ENCODE results near the gene BPIFB3. TPM values are rescaled to one million over a fixed set of nuclear protein-coding genes. Genes with fewer than 3 reads are reported as not detected.

Gene BPIFB3
- polyA plus RNA-seq, 4 donors = not detected

GRCh38 chr20:33015700-33016580, 37.8 kb upstream of the BPIFB3 start:
- DNase-seq (ENCODE audit: low read depth in 4 of 4, low spot score in 3 of 4) = no peak

- DNase-seq (ENCODE audit: low read depth in 4 of 4, low spot score in 3 of 4) = no peak
These were observed 37.1 kb upstream of the BPIFB3 start for GRCh38 chr20:33016581-33017109.

GRCh38 chr20:33017542-33017941, 36.2 kb upstream of the BPIFB3 start:
- DNase-seq (ENCODE audit: low read depth in 4 of 4, low spot score in 3 of 4) = no peak

GRCh38 chr20:33018169-33018931, 35.4 kb upstream of the BPIFB3 start:
- DNase-seq (ENCODE audit: low read depth in 4 of 4, low spot score in 3 of 4) = no peak

- DNase-seq (ENCODE audit: low read depth in 4 of 4, low spot score in 3 of 4) = no peak
These were observed 34.0 kb upstream of the BPIFB3 start for GRCh38 chr20:33019465-33020277.

DNA sequence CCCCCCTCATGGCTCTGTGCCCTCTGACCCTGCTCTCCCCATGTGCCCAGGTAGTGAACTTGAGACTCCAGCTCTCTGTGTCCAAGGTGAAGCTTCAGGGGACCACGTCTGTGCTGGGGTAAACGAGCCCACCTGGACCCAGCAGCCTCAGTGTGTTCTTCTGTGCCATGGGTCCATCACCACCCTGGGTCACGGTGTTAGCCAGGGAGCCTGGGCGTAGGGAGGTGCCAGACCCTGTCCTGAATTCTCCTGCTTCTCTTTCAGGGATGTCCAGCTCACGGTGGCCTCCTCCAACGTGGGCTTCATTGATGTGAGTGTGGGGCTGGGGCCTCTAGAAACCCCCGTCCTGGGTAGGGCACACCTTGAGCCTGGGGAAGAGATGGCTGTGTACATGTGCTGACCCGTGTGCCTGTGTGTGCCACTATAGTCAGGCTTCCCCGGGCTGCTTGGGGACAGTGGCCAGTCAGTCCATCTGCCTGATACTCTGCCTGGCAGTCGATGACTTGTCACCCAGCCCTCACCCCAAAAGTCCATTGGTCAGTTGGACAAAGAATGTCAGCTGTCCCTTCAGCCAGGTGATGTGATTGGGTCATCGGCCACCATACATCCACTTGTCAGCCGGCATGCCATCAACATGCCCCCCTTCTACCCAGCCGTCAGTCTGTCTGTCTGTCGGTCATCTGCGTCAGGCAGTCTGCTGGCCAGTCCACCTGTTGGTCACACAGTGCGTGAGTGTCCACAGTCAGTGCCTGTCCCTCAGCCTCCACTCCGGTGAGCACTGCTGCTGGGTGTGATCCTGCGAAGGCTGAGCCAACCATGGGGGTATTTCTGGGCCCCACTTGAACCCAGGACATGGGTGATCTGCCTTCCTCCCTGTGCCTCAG, 33.2 kb upstream of the BPIFB3 start:
- DNase-seq (ENCODE audit: low read depth in 4 of 4, low spot score in 3 of 4) = no peak

DNA sequence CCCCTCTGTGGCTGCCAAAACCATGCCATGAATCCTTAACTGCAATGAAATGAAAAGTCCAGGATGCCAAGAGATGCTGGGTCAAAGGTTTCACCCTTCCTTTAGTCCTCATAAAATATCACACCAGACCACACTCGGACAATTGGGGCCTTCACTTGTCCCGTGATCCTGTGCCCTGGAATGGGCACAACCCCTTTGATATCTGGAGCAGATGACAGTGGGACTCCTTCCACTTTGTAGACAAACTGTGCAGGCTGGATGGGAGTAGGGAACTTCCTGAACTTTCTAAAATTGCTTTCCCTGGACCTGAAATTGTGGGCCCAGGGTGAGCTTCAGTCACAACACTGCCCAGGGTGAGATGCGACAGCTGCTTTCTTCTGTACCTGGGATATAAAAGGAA, 31.8 kb upstream of the BPIFB3 start:
- DNase-seq (ENCODE audit: low read depth in 4 of 4, low spot score in 3 of 4) = no peak

GRCh38 chr20:33022289-33022688, 31.4 kb upstream of the BPIFB3 start:
- no peak for DNase-seq (ENCODE audit: low read depth in 4 of 4, low spot score in 3 of 4)

- DNase-seq (ENCODE audit: low read depth in 4 of 4, low spot score in 3 of 4) = no peak
These were observed 30.8 kb upstream of the BPIFB3 start for GRCh38 chr20:33022694-33023438.

GRCh38 chr20:33023439-33024242, 30.1 kb upstream of the BPIFB3 start:
- DNase-seq (ENCODE audit: low read depth in 4 of 4, low spot score in 3 of 4) = no peak

- no peak for DNase-seq (ENCODE audit: low read depth in 4 of 4, low spot score in 3 of 4)
These were observed 29.5 kb upstream of the BPIFB3 start for GRCh38 chr20:33024243-33024560.

DNA sequence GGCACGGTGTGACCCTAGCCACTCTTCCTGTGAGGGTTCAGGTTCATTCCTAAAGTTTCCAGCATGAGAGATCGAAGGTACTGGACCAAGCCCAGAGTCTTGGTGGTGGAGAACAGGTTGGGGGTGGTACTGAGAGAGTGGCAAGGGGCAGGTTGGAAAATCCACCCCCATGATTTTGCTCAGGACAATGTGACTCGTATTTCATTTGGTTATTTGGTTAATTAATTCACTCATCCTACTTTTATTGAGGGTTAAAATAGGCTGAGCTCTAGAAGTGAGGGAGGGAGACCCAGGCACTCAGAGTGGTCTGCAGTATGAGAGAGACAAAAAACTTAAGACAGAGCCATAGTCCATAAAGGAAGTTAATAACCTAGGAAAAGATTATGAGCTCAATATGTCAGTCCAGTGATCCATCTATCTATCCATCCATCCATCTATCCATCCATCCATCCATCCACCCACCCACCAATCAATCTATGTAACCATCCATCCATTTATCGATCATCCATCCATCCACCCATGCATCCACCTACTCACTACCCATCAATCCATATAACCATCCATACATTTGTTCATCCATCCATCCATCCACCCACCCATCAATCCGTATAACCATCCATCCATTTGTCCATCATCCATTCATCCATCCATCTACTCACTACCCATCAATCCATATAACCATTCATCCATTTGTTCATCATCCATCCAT, 28.9 kb upstream of the BPIFB3 start:
- DNase-seq (ENCODE audit: low read depth in 4 of 4, low spot score in 3 of 4) = no peak

DNA sequence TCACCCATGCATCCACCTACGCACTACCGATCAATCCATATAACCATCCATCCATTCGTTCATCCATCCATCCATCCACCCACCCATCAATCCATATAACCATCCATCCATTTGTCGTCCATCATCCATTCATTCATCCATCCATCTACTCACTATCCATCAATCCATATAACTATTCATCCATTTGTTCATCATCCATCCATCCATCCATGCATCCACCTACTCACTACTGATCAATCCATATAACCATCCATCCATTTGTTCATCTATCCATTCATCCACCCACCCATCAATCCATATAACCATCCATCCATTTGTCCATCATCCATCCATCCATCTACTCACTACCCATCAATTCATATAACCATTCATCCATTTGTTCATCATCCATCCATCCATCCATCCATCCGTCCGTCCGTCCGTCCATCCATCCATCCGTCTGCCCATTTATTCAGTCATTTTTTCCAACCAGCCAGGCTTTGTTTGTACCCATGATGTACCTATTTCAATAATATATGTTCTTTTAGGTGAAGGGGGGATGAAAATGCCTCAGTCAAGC, 28.3 kb upstream of the BPIFB3 start:
- no peak for DNase-seq (ENCODE audit: low read depth in 4 of 4, low spot score in 3 of 4)

DNA sequence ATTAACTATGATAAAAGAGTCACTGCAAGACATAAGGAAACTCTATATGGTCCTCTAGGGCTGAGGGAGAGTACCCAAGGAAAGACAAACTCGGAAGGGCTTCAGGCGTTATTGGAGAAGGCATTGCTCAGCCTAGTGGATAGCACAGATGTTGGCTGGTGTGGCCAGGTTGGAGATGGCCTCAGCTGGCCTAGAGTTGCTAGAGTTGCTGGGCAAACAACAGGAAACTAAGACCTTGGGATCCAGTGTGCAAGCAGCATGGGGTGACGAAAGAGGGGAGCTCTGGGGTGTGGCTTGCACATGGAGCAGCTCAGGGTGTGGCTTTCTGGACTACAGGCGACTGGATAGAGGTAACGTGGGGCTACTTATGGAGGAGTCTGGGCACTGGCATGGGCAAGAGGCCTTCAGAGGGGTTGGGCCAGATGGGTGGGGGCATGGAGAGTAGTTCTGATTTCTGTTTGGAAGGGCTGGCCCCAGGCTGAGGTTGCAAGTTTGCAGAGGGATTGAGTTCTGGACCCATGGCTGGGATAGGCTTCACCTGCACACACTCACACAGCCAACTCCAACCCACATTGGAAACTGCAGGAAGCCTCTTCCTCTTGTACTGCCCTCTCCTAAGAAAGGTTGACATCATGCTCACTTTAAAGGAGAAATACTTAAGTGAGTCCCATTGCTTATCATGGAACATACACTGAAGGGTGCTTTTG, 27.5 kb upstream of the BPIFB3 start:
- no peak for DNase-seq (ENCODE audit: low read depth in 4 of 4, low spot score in 3 of 4)

GRCh38 chr20:33026779-33027759, 26.6 kb upstream of the BPIFB3 start:
- DNase-seq (ENCODE audit: low read depth in 4 of 4, low spot score in 3 of 4) = no peak

Data from right renal pelvis (tissue), 4 donors.